HG02870 (cell line): Measurements from ENCODE around the gene GPAT2.
"Not testable (repeated sequence)": the region's sequence is repeated elsewhere in the genome, so short reads cannot be mapped to it uniquely, and the experiment has no call there.

Source experiments
- ATAC-seq: cut with Tn5 transposase; IDR thresholded peaks from one replicate; pipeline ENCODE4 v1.9.1; 2021; ENCODE audit warnings: mild to moderate bottlenecking, moderate library complexity; ENCODE audit not compliant: unreplicated experiment

GPAT2 gene

DNA sequence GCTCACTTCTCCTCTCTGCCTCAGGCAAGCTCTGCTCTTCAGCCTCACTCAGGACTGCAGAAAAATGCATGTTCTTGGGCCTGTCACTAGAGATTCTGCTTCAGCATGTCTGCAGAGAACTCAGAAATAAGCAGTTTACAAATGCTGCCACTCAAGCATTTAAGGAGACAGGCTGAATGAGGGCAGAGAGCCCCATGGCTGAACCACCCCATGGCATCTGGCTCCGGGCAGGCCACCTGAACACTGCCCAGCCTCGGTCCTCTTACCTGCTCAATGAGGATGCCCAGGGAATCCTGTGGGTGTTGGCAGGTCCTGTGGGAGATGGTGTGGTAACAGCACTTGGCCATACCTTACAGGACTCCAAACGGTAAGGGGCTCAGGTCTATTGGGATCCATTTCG lies 31.2 kb upstream of the GPAT2 start:
- ATAC-seq, result not testable (repeated sequence)

DNA sequence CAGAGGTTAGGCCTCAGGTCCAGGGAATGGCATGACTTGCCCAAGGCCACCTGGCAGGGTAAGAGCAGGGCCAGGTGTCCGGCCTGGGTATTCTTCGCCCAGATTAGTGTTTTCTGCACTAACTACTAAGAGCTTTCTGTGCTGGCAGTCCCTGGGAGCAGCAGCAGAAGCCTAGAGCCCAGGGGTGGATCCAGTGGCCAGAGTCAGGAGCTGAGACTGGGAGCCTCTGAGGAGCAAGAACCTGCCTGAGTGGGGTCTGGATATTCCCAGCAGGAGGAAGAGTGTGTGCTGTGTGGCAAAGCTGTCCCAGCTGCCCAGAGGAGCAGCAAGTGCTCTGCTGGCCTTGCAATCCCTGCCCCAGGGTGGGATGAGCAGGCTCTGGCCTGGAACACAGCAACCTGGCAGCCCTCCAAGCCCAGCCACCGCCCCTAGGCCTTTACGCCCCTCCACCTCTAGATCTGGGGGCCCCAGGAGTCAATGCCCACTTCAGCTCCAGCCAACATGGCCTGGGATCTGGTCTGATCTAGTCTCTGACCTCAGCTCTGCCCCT lies 30.7 kb upstream of the GPAT2 start:
- no peak for ATAC-seq

DNA sequence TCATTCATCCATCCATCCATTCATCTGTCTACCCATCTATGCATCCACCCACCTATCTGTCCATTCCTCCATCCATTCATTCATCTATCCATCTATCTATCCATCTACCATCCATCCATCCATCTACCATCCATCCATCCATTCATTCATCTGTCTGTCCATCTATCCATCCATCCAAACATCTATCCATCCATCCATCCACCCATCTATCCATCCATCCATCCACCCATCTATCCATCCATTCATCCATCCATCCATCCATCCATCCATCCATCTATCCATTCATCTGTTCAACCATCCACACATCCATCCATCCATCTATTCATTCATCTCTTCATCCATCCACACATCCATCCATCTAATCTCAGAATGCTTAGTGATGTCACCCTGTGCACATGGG lies 30.0 kb upstream of the GPAT2 start:
- not testable (repeated sequence) for ATAC-seq

DNA sequence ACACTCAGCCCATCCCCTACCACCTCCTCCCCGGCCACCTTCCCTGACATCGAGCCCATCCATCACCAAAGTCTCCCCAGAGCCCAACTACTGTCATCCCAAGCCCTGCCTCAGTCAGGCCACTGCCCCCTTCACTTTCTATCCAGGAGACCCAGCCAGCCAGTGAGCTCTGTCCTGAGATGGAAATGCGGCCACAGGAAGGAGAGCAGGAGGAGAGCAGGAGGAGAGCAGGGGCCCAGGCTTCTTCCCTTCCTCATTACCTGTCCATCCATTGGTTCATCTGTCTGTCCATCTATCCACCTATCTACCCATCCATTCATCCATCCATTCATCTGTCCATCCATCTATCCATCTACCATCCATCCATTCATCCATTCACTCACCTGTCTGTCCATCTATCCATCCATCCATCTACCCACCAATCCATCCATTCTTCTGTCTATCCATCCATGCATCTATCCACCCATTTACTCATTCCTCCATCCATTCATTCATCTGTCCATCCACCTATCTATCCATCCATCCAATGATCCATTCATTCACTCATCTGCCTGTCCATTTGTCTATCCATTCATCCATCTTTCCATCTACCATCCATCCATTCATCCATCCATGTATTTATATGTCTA lies 29.4 kb upstream of the GPAT2 start:
- not testable (repeated sequence) for ATAC-seq

DNA sequence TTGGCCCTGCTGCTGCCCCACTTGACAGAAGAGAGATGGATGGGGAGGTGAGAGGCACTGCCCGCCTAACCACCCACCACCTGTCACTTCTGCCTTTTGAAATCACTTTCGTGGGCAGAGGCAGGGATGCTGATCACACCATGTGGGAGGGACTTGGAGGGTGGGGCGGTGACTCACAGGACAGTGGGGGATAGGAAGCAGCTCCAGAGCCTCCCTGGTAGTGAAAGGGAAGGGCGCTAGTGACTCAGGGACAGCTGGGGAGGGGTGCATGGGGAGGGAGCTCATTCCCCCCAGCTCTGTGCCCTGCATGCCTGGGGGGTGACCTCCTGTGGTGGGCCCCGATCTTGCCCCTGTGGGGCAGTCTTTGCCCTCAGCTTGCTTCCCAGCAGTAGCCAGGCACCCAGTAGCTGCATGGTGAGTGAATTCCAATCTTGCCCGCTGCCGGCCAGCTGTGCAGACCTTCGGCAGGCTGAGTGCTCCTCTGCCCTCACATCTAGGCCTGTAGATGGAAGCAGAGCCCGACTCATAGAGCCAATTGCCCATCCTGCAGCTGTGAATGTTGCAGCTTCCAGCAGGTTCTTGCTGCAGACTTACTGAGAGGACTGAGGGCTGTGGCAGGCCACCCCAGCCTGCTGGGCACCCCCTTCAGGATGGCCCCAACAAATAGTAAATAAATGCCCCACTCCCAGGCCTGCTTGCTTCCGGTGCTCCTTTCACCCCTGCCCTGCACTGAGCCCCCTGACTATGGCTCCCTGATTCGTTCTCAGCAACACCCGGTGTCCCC lies 28.6 kb upstream of the GPAT2 start:
- not testable (repeated sequence) for ATAC-seq

DNA sequence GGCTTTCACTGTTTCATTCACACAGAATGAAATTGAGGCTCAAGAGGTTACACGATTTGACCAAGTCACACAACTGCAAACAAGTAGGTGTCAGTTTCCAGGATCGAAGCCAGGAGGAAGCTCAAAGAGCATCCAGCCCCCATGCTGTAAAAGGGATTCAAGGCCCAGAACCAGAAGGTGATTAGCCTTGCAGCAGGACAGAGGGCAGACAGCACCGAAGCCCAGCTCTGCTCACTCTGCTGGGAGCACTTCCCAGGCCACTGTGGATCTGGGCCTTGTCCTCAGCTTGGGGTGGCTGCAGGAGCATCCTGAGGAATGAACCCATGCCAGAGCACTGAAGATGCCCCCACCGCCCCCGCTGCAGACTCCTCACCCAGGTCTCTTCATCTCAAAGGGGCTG lies 27.8 kb upstream of the GPAT2 start:
- not testable (repeated sequence) for ATAC-seq

DNA sequence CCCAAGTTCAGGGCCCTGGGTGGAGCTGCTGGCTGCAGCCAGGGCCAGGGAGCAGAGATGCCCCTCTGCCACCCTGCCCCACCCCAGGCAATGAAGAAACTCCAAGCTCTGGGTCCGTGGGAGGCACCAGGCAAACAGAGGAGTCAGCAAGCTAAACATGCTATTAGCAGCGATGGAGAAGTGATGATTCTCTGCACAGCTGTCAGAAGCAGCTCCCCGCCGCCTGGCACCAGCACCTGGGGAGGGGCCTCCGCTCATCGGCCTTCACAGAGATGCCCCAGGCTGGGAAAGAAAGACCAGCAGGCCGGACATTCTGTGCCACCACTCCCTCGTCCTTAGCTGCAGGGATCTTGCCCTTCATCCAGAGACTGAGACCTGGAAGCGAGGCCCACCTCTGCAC lies 27.2 kb upstream of the GPAT2 start:
- ATAC-seq, result not testable (repeated sequence)

DNA sequence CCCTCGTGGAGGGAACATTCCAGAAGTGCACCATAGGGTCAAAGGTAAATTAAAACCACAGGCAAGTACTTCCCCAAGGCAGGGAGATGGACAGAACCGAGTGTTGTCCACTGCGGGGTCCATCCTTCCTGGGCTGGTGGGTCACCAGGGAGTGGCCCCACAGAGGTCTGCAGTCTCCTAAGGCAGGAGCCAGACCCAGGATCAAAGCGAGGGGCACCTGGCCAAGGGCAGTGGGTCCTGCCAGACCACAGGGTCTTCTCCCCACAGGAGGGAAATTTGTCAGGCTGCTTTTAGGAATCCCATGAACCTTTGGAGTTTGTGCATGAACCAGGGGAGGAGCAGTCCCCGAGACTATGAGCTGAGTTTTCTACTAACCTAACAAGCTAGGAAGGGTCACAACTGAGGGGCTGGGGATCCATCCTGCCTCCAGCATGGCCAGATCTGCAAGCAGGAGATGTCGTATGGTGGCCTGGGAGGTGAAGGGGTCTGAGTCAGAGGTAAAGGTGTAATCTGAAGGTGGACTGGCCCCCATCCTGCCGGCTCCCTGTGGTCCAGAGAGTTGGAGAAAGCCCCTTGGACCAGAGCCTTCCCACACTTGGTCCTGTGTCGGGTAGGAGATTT lies 26.6 kb upstream of the GPAT2 start:
- not testable (repeated sequence) for ATAC-seq

DNA sequence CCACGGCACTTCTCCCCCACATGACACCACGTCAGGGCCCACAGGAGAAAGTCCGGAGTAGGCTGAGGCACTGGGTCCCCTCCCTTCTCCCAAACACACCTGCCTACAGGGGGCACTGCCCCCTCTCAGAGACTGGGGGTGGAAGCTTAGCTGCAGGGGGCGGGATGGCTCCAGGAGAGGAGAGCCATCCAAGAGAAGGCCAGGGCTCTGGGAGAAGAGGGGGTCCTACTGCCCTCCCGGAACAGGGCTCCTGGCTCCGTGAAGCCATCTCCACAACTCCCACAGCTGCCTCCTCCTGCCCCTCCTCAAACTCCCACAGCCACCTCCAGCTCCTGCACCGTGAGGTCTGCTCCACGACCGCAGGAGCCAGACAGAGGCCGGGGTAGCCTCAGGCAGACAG lies 25.6 kb upstream of the GPAT2 start:
- ATAC-seq, result not testable (repeated sequence)

DNA sequence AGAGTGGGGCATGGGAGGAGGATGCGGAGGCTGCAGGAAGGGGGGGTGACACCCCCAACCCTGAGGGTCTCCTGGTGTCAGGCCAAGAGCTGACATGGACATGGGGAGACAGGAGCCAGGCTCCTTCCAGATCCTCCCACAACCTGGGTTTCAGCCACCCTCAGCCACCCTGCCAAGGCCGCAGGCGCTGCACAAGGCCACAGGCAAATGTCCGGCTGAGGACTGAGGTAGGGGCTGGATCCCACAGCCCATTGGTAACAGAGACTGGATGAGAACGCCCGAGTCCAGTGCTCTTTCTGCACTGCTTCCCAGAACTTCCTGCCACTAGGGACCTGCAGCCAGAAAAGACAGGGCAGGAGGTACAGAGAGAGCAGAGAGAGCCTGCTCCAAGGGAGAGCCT lies 24.7 kb upstream of the GPAT2 start:
- not testable (repeated sequence) for ATAC-seq

DNA sequence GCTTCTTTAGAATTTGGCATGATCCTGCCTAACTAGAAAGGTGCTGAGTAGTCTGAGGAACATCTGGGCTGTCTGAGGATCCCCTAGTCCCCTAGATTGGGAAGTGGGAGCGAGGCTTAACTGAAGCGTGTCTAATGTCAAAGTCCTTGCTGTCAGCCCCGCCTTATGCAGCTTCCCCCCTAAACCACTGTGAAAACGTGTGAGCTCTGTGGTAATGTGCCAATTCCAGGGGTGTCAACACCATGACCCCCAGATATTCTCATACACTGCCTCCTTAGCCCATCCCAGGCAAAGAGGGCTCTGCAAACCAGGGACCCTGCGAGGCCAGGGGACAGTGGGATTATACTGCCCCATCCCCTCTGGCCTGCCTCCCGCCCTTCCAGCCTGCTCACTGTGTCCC lies 21.1 kb upstream of the GPAT2 start:
- not testable (repeated sequence) for ATAC-seq

DNA sequence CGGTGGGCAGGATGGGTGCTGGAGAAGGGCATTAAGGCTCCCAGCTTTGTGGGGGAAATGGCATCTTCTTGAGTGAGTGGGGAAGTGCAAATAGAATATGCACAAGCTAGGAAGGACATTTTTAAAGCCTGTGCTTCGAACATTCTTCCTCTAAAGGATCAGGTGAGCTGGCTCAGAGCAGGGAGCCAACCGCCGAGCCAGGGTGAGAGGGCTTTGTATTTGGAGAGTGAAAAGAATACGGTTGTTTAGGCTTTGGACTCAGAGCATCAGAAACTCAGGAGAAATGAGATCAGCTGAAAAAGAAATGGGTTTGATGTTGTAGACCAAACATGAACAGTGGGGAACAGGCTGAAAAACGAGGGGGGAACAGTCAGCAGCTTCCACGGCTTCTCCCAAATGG lies 19.8 kb upstream of the GPAT2 start:
- not testable (repeated sequence) for ATAC-seq

DNA sequence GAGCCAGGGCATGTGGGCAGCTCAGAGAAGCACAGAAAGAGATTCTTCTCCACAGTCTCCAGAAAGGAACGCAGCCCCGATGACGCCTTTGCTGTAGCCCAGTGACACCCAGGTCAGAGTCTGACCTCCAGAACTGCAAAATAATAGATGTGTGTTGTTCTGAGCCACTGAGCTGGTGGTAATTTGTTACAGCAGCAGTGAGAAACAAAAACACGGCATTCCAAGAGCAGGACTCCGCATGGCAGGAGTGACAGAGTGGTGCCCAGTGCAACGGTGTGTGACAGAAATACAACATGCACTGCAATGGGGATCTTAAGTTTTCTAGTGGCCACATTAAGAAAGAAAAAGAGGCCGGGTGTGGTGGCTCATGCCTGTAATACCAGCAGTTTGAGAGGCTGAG lies 18.7 kb upstream of the GPAT2 start:
- ATAC-seq, result not testable (repeated sequence)

DNA sequence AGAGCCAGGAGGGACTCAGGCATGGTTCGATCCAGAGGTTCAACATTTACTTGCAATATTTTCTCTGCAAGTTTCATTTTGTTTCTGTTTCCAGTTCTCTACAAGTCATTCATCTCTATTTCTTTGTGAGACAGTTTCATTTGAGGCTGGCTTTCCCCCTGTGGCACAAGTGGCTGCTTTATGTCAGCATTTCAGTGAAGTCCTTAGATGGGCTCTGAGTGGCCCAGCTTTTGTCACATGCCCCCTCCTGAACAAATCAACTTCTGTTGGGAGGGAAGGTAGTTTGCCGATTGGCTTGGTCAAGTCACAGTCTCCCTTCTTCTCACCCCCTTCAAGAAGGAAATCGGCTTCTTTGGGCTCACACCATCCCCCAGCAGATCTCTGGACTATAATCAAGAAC lies 17.9 kb upstream of the GPAT2 start:
- not testable (repeated sequence) for ATAC-seq

DNA sequence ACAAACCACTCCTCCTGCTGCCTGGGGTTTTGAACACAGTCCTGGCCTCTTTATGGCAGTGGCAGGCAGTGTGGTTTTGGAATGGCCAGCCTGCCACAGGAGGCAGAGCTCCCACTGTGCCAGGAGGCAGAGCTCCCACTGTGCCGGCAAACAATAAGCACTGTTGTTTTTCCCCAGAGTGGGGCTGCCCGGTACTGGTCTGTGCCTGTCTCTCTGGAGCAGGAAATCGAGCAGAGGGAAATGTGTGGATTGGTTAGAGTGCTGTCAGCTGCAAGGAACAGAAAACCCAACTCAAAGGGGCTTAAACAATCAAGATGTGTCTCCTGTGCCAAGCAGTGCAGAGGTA lies 15.2 kb upstream of the GPAT2 start:
- not testable (repeated sequence) for ATAC-seq

DNA sequence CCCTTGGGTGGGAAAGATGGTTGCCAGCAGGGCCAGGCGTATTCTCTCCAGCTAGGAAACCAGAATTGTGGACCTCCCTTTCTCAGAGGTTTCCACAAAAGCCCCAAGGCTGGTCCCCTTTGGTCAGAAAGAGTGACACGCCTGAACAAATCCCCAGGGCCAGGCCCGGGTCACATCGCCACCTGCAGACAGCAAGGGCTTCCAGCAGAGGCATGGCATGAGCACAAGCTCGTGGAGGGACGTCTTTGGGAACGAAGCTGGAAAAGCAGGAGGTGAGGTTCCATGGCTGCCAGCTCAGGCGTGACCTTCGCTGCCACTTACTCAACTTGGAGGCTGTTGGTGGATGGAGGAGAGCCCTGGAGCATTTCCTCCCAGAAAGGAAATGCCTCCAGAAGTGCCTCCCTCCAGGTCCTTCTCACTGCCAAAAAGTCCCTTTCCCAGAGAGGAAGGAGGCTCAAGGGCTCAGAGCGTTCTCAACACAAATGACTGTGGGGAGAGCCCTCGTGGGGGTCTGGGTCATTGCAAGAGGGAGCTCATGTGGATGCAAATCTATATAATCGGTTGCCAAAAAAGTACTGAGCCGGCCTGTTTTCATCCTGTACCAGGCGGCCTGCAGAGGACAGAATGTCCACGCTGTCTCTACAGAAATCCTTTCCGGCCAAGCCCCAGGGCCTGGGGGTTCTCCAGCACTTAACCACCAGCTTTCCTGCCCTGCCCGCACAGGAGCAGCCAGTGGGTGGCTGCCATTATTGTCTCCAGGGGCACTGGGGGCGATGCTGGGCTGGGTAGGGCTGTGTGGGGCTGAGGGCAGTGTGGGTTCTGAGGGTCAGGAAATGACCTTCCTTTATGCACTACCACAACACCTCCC lies 14.6 kb upstream of the GPAT2 start:
- not testable (repeated sequence) for ATAC-seq

DNA sequence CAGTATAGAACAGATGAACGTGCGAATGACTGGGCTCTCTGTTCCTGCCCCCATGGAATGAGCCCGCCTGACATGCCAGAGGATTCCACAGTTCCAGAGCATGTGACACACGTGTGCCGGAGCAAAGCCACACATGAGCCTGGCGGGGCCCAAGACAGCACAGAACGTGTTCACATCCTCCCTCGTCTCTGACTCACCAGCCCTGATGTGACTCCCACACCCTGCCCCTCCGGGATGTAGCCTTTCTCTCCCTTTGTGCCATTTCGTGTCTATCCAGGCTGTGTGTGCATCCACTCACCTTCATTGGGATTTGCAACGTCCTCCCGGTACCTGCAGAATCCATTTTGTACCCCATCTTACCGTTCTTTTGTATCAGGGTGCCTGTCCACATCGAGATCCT lies 838 bp upstream of the GPAT2 start:
- not testable (repeated sequence) for ATAC-seq

DNA sequence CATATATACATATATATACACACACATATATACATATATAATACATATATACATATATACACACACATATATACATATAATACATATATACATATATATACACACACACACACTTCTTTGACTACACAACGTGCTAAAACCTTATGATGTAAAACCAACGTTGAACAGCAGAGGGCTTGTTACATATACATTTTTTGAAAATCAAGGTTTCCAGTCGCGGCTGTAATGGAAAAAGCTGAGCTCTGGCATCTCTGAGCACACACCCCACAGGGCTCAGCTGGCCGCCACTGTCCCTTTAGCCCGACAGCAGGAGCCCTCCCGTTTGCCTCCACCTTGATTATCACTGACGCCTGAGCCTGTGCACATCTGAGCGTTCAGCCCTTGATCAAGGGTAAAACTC lies 719 bp downstream of the GPAT2 start:
- not testable (repeated sequence) for ATAC-seq

DNA sequence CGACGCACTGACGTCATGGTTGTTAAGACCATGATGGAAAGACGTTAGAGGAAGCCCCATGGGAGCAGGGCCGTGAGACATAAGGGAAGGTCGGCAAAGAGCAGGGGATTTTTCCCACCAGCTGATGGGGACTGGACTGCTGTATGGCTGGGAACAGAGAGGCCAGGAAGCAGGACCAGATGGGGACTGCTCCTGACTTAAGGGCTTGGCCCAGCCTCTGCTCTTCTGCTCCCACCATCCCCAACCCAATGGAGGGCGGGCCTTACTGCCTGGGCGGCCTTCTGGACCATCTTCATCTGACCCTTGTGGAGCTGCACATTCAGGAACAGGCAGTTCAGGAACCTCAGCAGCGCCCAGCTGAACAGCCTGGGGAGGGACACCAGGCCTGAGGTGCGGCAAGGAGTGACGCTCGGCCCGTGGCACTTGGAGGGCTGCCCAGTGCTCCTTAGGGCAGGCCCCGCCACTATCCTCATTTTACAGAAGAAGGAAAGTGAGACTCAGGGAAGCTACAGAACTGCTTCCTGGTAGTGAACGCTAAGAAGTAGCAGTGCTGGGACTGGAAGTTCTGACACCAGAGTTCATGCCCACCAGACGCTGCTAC lies 6.9 kb downstream of the GPAT2 start:
- not testable (repeated sequence) for ATAC-seq

DNA sequence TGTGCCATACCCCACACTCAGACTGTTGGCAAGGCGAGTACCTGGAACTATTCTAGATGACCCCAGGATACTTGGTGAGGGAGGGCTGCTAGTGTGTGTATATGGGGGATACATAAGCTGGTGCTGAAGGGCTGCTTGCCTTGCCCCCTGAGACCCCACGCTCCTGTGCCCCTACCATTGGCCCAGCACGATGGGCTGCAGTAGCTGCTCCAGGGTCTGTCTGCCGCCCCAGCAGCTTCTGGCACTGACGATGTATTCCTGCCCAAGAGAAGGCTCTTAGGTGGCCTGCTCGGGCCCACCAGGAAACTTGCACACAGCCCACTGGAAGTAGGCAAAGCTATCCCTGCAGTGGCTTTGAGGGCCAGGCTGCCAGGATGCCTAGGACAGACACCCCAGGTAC lies 9.0 kb downstream of the GPAT2 start:
- not testable (repeated sequence) for ATAC-seq

DNA sequence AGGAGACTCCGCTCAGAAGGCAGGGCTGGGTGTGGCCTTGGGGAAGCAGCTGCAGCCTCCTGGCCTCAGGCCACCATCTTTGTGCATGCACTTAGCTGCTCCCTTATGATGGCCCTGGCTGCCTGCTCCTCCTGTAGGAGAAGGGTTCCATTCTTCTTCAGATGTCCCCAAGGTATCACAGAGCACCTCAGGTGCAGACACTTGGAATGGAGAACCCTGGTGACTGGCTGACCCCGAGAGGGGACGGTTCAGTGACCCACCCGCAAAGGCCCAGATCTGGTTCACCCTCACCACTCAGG lies 9.6 kb downstream of the GPAT2 start:
- ATAC-seq, result no peak
